ENCODE data around the gene RPL22L1.
"Not testable (repeated sequence)": the region's sequence is repeated elsewhere in the genome, so short reads cannot be mapped to it uniquely, and the experiment has no call there.

Gene RPL22L1

GRCh38 chr3:170829546-170830272, 40.3 kb downstream of the RPL22L1 start:
- no peak for DNase-seq (ENCODE audit: low read depth)

- DNase-seq (ENCODE audit: low read depth) = no peak
These were observed 43.9 kb downstream of the RPL22L1 start for GRCh38 chr3:170826047-170826446.

- DNase-seq (ENCODE audit: low read depth) = not testable (repeated sequence)
These were observed 46.4 kb downstream of the RPL22L1 start for GRCh38 chr3:170823562-170823961.

GRCh38 chr3:170818325-170818724, 51.7 kb downstream of the RPL22L1 start:
- DNase-seq (ENCODE audit: low read depth) = not testable (repeated sequence)

- DNase-seq (ENCODE audit: low read depth) = not testable (repeated sequence)
These were observed 52.5 kb downstream of the RPL22L1 start for GRCh38 chr3:170817471-170817870.

GRCh38 chr3:170816841-170817240, 53.2 kb downstream of the RPL22L1 start:
- no peak for DNase-seq (ENCODE audit: low read depth)

GRCh38 chr3:170816341-170816740, 53.7 kb downstream of the RPL22L1 start:
- no peak for DNase-seq (ENCODE audit: low read depth)

GRCh38 chr3:170815936-170816335, 54.1 kb downstream of the RPL22L1 start:
- DNase-seq (ENCODE audit: low read depth) = no peak

- no peak for DNase-seq (ENCODE audit: low read depth)
These were observed 54.7 kb downstream of the RPL22L1 start for GRCh38 chr3:170815340-170815739.
